ENCODE data around the gene TTLL6.

GRCh38 chr17:48779421-48779820 is 37.6 kb downstream of the TTLL6 start:
- TF ChIP-seq, protein P1, sequence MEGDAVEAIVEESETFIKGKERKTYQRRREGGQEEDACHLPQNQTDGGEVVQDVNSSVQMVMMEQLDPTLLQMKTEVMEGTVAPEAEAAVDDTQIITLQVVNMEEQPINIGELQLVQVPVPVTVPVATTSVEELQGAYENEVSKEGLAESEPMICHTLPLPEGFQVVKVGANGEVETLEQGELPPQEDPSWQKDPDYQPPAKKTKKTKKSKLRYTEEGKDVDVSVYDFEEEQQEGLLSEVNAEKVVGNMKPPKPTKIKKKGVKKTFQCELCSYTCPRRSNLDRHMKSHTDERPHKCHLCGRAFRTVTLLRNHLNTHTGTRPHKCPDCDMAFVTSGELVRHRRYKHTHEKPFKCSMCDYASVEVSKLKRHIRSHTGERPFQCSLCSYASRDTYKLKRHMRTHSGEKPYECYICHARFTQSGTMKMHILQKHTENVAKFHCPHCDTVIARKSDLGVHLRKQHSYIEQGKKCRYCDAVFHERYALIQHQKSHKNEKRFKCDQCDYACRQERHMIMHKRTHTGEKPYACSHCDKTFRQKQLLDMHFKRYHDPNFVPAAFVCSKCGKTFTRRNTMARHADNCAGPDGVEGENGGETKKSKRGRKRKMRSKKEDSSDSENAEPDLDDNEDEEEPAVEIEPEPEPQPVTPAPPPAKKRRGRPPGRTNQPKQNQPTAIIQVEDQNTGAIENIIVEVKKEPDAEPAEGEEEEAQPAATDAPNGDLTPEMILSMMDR (IDR thresholded peaks at IDR 0.05) = no peak
- TF ChIP-seq POLR2A (IDR thresholded peaks at IDR 0.05) = no peak
